Ascending aorta (tissue), 2 donors: ENCODE measurements around the gene OR5K1. TPM values are rescaled to one million over a fixed set of nuclear protein-coding genes. Genes with fewer than 3 reads are reported as not detected.

Source experiments
- DNase-seq, 2 donors: peaks; one replicate each; pipeline ENCODE4 v3.0.0-alpha.2; 2019; ENCODE audit warnings: low spot score in 2 of 2
- H3K27ac ChIP-seq, 2 donors: fragments of 200-600 bp; sonication (generic); one replicate each; pipeline ENCODE4 v1.5.1; 2016 to 2017; ENCODE audit warnings: mild to moderate bottlenecking in 1 of 2
- H3K27me3 ChIP-seq: fragments of 200-600 bp; sonication (generic); one replicate; pipeline ENCODE4 v1.5.1; 2017
- H3K36me3 ChIP-seq, 2 donors: fragments of 200-600 bp; sonication (generic); one replicate each; pipeline ENCODE4 v1.5.1; 2016
- H3K4me1 ChIP-seq, 2 donors: fragments of 200-600 bp; sonication (generic); one replicate each; pipeline ENCODE4 v1.5.1; 2016 to 2017; ENCODE audit warnings: mild to moderate bottlenecking in 1 of 2
- H3K4me3 ChIP-seq, 2 donors: fragments of 200-600 bp; sonication (generic); one replicate each; pipeline ENCODE4 v1.5.1; 2016 to 2017; ENCODE audit warnings: mild to moderate bottlenecking in 1 of 2
- H3K9me3 ChIP-seq, 2 donors: fragments of 200-600 bp; sonication (generic); one replicate each; pipeline ENCODE4 v1.5.1; 2016
- CTCF ChIP-seq, 3 experiments: fragments of 200-600 bp in 2 of 3; fragments of 450-650 bp in 1 of 3; sonication (generic) in 2 of 3; IDR thresholded peaks; one replicate each; pipeline ENCODE4 v1.5.1; 2016 to 2019; ENCODE audit warnings: antibody characterized with exemption in 3 of 3, mild to moderate bottlenecking in 1 of 3, moderate library complexity in 1 of 3
- intact Hi-C: fragments of 100-400 bp; cut with DNase I; formaldehyde crosslinking; loops from one replicate; pipeline ENCODE4 v1.15.1; 2023
- total RNA-seq: library from RNA; depleted of rRNA; stranded (reverse); fragments of >200 nt; gene quantifications from one replicate; pipeline ENCODE4 v1.1.0, GENCODE V29; 2016

The OR5K1 gene
- total RNA-seq, 1 donor from 2014 or later = 4.7 TPM

GRCh38 chr3:98460220-98460619 lies 2.8 kb upstream of the OR5K1 start:
- H3K27ac ChIP-seq = no peak overlapping the region
- peaks cover 0 to 18% of the 10 kb centered on the region in 2 donors for H3K9me3 ChIP-seq
- intact Hi-C loops = no loop called here
- no peak overlapping the region for H3K4me3 ChIP-seq
- no peaks in the 10 kb centered on the region for H3K36me3 ChIP-seq
- H3K27me3 ChIP-seq = no peaks in the 10 kb centered on the region
- no peak for DNase-seq
- H3K4me1 ChIP-seq = no peaks in the 10 kb centered on the region
- TF ChIP-seq CTCF (IDR thresholded peaks at IDR 0.05) = no peak

- no peaks in the 10 kb centered on the region for H3K27me3 ChIP-seq
- DNase-seq = no peak
- intact Hi-C loops = no loop called here
- H3K9me3 ChIP-seq = peaks cover 39 to 73% of the 10 kb centered on the region in 2 donors
- H3K4me3 ChIP-seq = no peak overlapping the region
- H3K27ac ChIP-seq = no peak overlapping the region
- H3K36me3 ChIP-seq = no peaks in the 10 kb centered on the region
- no peak for TF ChIP-seq CTCF (IDR thresholded peaks at IDR 0.05)
- no peaks in the 10 kb centered on the region for H3K4me1 ChIP-seq
These were observed 19.9 kb downstream of the OR5K1 start for GRCh38 chr3:98482717-98483482.

GRCh38 chr3:98483626-98484025 lies 20.6 kb downstream of the OR5K1 start:
- Histone ChIP-seq H3K4me3 (no peak overlapping the region), H3K4me1 (no peaks in the 10 kb centered on the region), H3K27me3 (no peaks in the 10 kb centered on the region), H3K9me3 (peaks cover 34 to 73% of the 10 kb centered on the region in 2 donors), H3K36me3 (no peaks in the 10 kb centered on the region), H3K27ac (no peak overlapping the region)
- TF ChIP-seq CTCF (IDR thresholded peaks at IDR 0.05) = no peak
- intact Hi-C loops = no loop called here
- DNase-seq = no peak

- Histone ChIP-seq H3K9me3 (no peaks in the 10 kb centered on the region), H3K36me3 (no peaks in the 10 kb centered on the region), H3K4me3 (no peak within 1 kb of the TSS), H3K27me3 (no peaks in the 10 kb centered on the region), H3K27ac (no peak within 1 kb of the TSS), H3K4me1 (no peaks in the 10 kb centered on the region)
- no peak for DNase-seq
- intact Hi-C loops = no loop called here
- TF ChIP-seq CTCF (IDR thresholded peaks at IDR 0.05) = no peak
These were observed 34.4 kb downstream of the OR5K1 start, which contains the start of gene OR5K2 for GRCh38 chr3:98497381-98497780. Gene OR5K2 (plus strand): TSS chr3:98497681. CDS start chr3:98497681, 0 bp downstream.

GRCh38 chr3:98500019-98500418 lies 37.0 kb downstream of the OR5K1 start:
- Histone ChIP-seq H3K4me1 (no peaks in the 10 kb centered on the region), H3K36me3 (no peaks in the 10 kb centered on the region), H3K9me3 (no peaks in the 10 kb centered on the region), H3K27me3 (no peaks in the 10 kb centered on the region), H3K4me3 (no peak overlapping the region), H3K27ac (no peak overlapping the region)
- no peak for TF ChIP-seq CTCF (IDR thresholded peaks at IDR 0.05)
- DNase-seq = no peak
- intact Hi-C loops = no loop called here
